ENCODE results near the gene KRTAP5-10. TPM values are rescaled to one million over a fixed set of nuclear protein-coding genes. Genes with fewer than 3 reads are reported as not detected.
"Not testable (repeated sequence)": the region's sequence is repeated elsewhere in the genome, so short reads cannot be mapped to it uniquely, and the experiment has no call there.

KRTAP5-10 gene
- total RNA-seq, 1 donor from 2014 or later, result not detected

GRCh38 chr11:71589546-71589920 is 24.2 kb downstream of the KRTAP5-10 start:
- DNase-seq; H3K4me3 ChIP-seq; H3K36me3 ChIP-seq; H3K9me3 ChIP-seq (replicated peaks); H3K4me1 ChIP-seq; H3K27ac ChIP-seq (replicated peaks); intact Hi-C loops (cut with micrococcal nuclease): not testable (repeated sequence)
- peaks cover 50% of the 10 kb centered on the region for H3K27me3 ChIP-seq (ENCODE audit: low read depth)

GRCh38 chr11:71603221-71603620 is 37.9 kb downstream of the KRTAP5-10 start:
- intact Hi-C loops (cut with micrococcal nuclease); H3K9me3 ChIP-seq (replicated peaks); H3K4me3 ChIP-seq; H3K27ac ChIP-seq (replicated peaks); H3K36me3 ChIP-seq; DNase-seq: not testable (repeated sequence)
- peaks cover 76% of the 10 kb centered on the region for H3K27me3 ChIP-seq (ENCODE audit: low read depth)
- H3K4me1 ChIP-seq, result peaks cover 11% of the 10 kb centered on the region

- H3K36me3 ChIP-seq; DNase-seq; H3K4me3 ChIP-seq; intact Hi-C loops (cut with micrococcal nuclease); H3K9me3 ChIP-seq (replicated peaks); H3K27ac ChIP-seq (replicated peaks): not testable (repeated sequence)
- TF ChIP-seq CTCF (IDR thresholded peaks at IDR 0.05; ENCODE audit: borderline replicate concordance), result peak; percentile 51
- Histone ChIP-seq H3K27me3 (ENCODE audit: low read depth) (peaks cover 93% of the 10 kb centered on the region), H3K4me1 (peaks cover 11% of the 10 kb centered on the region)
Observed at GRCh38 chr11:71604798-71605488, 39.6 kb downstream of the KRTAP5-10 start.

GRCh38 chr11:71606853-71607519 is 41.6 kb downstream of the KRTAP5-10 start:
- peaks cover 11% of the 10 kb centered on the region for H3K4me1 ChIP-seq
- H3K36me3 ChIP-seq; H3K27ac ChIP-seq (replicated peaks); DNase-seq; intact Hi-C loops (cut with micrococcal nuclease); H3K9me3 ChIP-seq (replicated peaks): not testable (repeated sequence)
- peak overlapping the region; percentile 48 for H3K4me3 ChIP-seq
- peaks cover 94% of the 10 kb centered on the region for H3K27me3 ChIP-seq (ENCODE audit: low read depth)

- H3K27me3 ChIP-seq (ENCODE audit: low read depth), result peaks cover 89% of the 10 kb centered on the region
Observed at GRCh38 chr11:71607520-71608216, 42.3 kb downstream of the KRTAP5-10 start.

GRCh38 chr11:71608272-71608671 is 42.9 kb downstream of the KRTAP5-10 start:
- H3K4me1 ChIP-seq, result peaks cover 11% of the 10 kb centered on the region
- H3K36me3 ChIP-seq; H3K9me3 ChIP-seq (replicated peaks); DNase-seq; H3K4me3 ChIP-seq; H3K27ac ChIP-seq (replicated peaks); intact Hi-C loops (cut with micrococcal nuclease): not testable (repeated sequence)
- peaks cover 89% of the 10 kb centered on the region for H3K27me3 ChIP-seq (ENCODE audit: low read depth)

More at GRCh38 chr11:71607520-71608216, 42.3 kb downstream of the KRTAP5-10 start:
- DNase-seq; H3K36me3 ChIP-seq; H3K9me3 ChIP-seq (replicated peaks); intact Hi-C loops (cut with micrococcal nuclease); H3K27ac ChIP-seq (replicated peaks): not testable (repeated sequence)
- H3K4me3 ChIP-seq, result peak overlapping the region; percentile 48
- peaks cover 11% of the 10 kb centered on the region for H3K4me1 ChIP-seq

GRCh38 chr11:71611218-71611910 is 46.0 kb downstream of the KRTAP5-10 start:
- peaks cover 82% of the 10 kb centered on the region for H3K27me3 ChIP-seq (ENCODE audit: low read depth)

GRCh38 chr11:71613931-71614330 is 48.6 kb downstream of the KRTAP5-10 start:
- H3K4me1 ChIP-seq; H3K9me3 ChIP-seq (replicated peaks); H3K4me3 ChIP-seq; DNase-seq; H3K36me3 ChIP-seq; intact Hi-C loops (cut with micrococcal nuclease); H3K27ac ChIP-seq (replicated peaks): not testable (repeated sequence)
- peaks cover 78% of the 10 kb centered on the region for H3K27me3 ChIP-seq (ENCODE audit: low read depth)

More at GRCh38 chr11:71611218-71611910, 46.0 kb downstream of the KRTAP5-10 start:
- H3K9me3 ChIP-seq (replicated peaks); H3K36me3 ChIP-seq; H3K27ac ChIP-seq (replicated peaks); intact Hi-C loops (cut with micrococcal nuclease); DNase-seq; H3K4me3 ChIP-seq: not testable (repeated sequence)
- H3K4me1 ChIP-seq, result peaks cover 11% of the 10 kb centered on the region

GRCh38 chr11:71614366-71614917 is 49.1 kb downstream of the KRTAP5-10 start:
- DNase-seq; H3K27ac ChIP-seq (replicated peaks); H3K36me3 ChIP-seq; H3K4me3 ChIP-seq; H3K9me3 ChIP-seq (replicated peaks); intact Hi-C loops (cut with micrococcal nuclease); H3K4me1 ChIP-seq: not testable (repeated sequence)
- H3K27me3 ChIP-seq (ENCODE audit: low read depth), result peaks cover 73% of the 10 kb centered on the region

- H3K27me3 ChIP-seq (ENCODE audit: low read depth), result peaks cover 67% of the 10 kb centered on the region
- H3K27ac ChIP-seq (replicated peaks); H3K9me3 ChIP-seq (replicated peaks); DNase-seq; H3K4me1 ChIP-seq; H3K4me3 ChIP-seq; H3K36me3 ChIP-seq; intact Hi-C loops (cut with micrococcal nuclease): not testable (repeated sequence)
Observed at GRCh38 chr11:71615003-71615402, 49.6 kb downstream of the KRTAP5-10 start.

Data from left ventricle myocardium inferior (tissue), 1 donor.